ENCODE results near the gene GALNT2.

GRCh38 chr1:230286166-230286889 is 219.3 kb downstream of the GALNT2 start:
- TF ChIP-seq YY1 (IDR thresholded peaks at IDR 0.05; ENCODE audit: insufficient read depth, insufficient read length): no peak
- TF ChIP-seq ZNF274 (IDR thresholded peaks at IDR 0.05; ENCODE audit: low read depth, low read length): no peak
